LoVo (cell line): ENCODE measurements around the gene NOC4L.
A peak's percentile ranks its signal among the peaks of the same experiment; 100 is the strongest.
"Not testable (repeated sequence)": the region's sequence is repeated elsewhere in the genome, so short reads cannot be mapped to it uniquely, and the experiment has no call there.

Source experiments
- DNase-seq: peaks from one replicate; pipeline ENCODE4 v3.0.0-alpha.2; 2016; ENCODE audit warnings: low spot score

Gene NOC4L

DNA sequence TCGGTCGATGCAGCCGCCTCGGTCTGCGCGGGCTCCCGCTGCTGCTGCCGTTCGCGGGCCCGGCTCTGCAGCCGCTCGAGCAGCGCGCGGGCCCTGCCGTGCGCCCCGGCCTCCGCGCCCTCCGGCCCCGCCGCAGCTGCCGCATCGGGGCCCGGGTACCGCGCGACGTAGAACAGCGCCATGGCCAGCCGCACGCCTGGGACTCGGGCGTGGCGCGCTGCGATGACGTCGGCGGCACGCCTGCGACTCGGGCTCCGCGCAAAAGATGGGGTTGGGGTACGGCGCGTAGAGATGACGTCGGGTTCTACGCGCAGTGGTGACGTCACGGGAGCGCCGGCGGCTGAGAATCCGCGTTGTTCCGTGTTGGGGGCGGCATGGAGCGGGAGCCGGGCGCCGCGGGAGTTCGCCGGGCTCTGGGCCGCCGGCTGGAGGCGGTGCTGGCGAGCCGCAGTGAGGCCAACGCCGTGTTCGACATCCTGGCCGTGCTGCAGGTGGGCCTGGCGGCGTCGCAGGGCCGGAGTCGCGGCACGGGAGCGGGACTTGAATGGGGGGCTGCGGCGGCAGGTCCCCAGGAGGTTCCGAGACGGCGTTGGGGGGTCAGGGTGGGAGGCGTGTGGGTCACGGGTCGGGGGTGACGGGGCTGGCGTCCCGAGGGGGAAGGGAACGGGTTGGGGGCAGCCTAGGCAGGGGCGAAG lies at the start of gene NOC4L, which contains the start of gene DDX51:
Gene NOC4L, plus strand, starts transcription at position 343 of the 695 bp plus-strand sequence. Its CDS starts 32 bp downstream, at position 375.
Gene DDX51, minus strand, starts transcription at position 205 of the 695 bp plus-strand sequence. Its CDS starts 23 bp downstream, at position 182.
- peak; percentile 97 for DNase-seq

DNA sequence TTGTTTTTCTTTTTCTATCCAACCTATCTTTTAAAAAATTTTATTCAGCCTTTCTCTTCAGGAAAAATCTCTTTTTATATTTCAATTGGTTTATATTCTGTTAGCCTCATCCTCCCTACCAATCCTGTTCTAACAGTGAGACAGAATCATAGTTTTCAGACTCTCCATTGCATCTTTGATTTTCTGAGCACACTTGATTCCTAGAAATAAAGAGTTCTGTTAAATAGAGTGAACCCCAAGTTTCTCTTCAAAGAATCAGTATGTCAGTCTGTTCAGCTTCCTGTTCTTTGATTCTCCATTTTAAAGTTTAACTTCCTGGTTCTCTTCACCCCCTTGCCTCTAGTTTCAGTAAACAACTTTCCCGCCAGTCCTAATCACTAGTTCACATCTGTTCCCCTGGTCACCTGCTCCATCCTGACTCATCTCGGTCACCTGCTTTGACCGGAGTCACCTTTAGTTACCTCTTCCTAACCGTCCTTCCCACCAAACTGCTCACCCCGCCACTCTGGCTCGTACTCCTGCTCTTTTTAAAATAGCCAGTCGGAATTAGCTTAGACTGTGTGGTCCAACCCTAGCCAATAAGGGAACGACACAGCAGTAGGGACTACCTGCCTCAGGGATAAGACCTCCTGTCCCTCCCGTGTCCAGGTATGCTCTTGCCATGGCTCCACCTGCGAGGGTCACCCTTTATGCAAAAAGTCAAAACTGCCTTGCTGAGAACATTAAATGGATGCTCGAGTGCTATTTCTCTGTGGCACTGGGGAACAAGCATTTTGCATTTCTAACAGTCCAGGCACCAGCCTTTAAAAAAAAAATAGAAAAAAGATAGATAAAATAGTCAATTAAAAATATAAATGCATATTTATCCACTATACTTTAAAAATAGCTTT lies 48.5 kb upstream of the NOC4L start:
- no peak for DNase-seq

DNA sequence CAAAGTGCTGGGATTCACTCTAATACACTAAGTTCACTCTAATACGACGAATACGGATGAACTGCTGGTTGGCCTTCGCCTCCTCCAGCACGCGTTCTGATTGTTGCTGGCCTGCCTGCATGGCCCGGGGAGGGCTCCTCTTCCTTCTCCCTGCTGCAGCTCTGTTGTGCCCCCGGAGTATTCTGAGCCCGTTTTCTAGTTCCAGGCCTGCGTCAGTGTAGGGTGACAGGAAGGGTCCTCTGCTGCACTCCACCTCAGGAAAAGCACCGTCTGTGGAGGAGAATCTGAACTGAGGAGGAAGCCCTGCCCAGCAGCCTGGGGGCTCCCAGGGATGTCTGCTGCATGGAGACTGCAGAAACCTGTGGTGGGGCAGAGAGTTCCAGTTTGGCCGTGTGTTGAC lies 44.5 kb upstream of the NOC4L start:
- DNase-seq = no peak

DNA sequence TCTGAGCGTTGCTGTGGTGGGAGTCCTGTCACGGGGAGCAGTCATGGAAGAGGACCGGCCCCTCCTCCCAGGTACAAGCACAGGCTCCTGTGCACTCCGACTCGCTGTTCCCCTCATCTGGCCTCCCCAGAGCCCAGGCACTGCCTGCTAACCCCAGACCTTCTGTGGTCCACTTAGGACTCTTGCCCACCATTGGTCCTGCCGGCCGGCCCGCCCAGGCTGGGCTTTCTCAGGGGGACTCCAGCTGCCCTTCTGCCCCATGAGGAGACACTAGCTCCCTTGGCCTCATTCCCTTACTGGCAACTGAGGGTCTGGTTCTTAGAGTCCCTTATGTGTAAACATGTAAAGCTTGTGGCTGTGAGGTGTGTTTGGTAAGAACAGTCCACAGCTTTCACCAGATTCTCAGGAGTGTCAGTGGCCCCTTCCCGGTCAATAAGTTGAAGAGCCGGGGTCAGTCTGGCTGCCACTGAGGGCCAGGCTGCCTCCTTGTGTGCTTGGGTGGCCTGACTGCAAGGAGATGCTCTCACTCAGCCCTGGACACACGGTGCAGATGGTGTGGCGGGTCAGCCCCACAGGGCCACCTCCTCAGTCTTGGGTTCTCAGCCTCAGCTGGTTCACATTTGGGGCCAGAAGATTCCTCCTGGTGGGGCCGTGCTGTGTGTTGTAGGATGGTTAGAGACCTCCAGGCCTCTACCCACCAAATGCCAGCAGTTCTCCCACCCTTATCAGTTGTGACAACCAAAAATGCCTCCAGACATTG lies 43.8 kb upstream of the NOC4L start:
- DNase-seq = no peak

DNA sequence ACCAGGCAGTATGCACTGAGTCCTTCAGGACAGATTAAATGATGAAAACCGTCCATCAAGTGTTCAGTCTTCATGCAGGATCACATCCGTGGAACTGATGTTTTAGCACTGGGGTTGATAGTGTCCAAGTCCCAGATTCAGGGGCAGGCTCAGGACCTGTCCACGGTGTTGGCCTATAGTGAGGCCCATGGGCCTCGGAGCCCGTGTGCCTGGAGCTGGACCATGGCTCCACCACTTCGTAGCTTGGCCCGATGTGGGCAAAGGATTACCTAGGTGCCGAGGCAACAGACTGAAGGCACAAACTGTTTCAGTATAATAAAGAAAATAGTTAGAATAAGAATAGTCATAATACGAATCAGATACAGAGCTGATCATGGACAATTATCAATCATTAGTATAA lies 42.0 kb upstream of the NOC4L start:
- no peak for DNase-seq

DNA sequence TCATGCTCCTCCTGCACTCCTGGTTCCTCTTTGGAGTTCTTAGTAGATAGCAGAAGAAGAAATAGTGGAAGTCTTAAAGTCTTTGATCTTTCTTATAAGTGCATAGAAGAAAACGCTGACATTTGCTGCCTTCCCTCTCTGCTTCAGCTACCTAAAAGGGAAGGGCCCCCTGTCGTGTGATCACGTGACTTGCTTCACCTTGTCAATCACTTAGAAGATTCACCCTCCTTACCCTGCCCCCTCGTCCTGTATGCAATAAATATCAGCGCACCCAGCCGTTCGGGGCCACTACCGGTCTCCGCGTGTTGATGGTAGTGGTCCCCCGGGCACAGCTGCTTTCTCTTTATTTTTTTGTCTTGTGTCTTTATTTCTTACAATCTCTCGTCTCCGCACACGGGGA lies 41.2 kb upstream of the NOC4L start:
- not testable (repeated sequence) for DNase-seq

DNA sequence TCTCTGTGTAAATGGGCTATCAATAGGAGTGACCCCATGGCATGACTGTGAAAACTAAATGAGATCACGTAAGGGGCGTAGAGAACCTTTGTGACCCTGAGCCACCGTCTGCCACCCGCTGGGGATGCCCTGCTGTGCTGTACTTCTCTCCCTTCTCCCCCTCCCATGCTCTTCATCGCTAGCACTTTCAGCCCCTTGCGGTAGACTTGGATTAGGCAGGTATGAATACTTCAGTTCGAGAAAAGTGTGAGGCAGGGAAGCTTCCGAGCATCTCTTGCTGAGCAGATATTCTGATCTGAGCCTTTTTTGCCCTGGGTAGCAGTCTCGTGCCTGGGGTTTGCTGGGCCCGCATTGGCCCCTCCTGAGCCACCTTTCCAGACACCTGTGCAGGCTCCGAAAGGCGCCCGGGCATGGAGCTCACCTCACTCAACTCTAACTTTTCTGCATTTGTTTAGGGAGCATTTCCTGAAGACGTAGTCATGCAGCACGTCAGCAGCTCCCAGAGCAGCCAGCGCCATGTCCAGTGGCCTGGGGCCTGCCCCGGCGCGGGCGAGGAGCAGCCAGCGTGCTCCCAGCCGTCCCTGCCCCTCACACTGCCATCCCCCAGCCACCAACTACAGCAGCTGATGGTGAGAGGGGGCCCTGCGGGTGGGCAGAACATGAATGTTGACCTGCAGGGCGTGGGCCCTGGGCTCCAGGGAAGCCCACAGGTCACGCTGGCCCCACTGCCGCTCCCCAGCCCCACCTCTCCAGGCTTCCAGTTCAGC lies 40.5 kb upstream of the NOC4L start:
- no peak for DNase-seq

DNA sequence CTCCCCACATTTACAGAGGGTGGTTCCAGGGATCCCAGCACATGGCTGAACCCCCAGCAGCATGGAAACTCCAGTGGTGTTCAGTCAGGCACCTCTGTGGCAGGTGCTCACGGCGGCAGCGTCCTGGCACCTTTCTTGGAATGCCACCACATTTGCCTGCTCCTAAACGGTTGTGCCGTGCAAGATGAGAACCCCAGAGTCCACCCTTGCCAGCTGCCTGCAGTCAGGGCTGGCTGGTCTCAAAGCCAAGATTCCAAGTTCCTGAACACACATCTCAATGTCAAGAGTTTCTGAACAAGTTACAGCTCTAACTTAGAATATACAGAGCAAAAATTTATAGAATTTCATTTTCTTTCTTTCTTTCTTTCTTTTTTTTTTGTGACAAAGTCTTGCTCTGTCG lies 38.8 kb upstream of the NOC4L start:
- DNase-seq = no peak

DNA sequence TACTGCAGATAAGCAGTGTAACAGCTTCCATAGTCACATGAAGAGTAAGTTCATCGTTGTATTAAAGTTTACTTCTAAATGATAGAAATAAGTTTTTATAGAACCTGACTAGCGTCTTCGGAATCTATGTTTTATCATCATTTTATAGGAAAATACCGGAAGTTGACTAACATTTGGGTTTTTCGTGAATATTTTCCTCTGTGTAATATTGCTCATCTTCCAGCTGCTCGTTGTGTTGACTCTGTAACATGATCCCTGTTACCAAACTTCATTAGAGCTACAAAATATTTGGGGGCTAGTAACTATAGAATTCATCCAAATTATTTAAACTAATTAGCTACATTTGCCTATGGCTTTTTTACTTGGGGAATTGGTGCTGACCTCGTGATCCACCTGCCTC lies 37.3 kb upstream of the NOC4L start:
- DNase-seq = no peak

DNA sequence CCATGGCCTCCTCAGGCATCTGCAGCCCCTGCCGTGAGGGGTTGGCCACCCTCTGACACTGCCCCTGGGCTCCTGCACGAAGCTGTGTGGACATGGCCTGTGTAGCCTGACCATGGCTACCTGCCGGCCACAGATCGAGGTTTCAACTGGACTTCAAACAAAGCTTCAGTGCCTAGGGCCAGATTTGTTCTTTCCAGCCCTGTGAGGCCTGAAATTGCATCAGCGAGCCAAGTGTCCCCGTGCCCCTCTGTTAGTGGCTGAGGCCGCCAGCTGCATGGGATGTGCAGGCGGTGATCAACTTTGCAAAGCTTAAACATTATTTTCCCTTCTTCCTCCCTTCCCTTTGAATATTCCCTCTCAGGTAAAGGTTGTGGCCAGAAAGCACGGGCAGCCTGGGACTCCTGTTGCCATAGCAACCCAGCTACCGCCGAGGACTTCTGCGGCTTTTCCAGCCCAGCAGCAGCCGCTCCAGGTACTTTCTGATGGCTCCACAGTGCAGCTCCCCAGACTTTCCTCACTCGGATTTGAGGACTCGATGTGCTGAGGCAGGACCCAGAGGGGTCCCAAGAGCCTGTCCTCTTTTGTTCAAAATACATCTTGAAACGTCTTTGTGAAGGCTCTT lies 35.9 kb upstream of the NOC4L start:
- DNase-seq = no peak

DNA sequence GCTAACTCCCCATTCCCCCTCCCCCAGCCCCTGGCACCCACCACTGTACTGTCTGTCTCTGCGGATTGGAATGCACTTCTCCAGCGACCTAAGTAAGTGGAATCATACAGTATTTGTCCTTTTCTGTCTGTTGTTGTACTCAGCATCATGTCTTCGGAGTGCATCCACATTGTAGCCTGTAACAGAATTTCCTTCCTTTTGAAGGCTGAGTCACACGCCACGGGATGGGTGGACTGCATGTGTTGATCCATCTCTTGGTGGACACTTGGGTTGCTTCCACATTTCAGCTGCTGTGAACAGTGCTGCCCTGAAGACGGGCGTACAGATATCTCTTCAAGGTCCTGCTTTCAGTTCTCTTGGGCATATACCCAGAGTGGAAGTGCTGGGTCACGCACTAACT lies 34.5 kb upstream of the NOC4L start:
- no peak for DNase-seq

DNA sequence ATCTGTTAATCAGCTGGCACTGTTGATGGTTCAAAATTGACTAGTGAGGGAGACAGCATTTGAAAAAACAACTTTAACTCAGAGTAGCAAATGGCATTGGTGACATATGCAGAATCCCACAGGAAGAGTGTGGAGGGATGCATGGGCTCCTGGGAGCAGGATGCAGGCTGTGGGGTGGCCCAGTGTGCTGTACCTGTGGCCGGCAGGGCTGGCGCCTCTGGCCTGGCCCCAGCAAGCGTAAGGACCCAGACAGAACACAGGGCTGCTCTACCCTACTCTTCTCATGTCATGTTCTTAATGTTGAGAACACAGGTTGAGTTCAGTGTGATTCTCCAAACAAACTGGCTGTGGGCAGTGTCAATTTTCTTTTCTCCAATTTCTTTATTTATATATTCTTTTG lies 33.6 kb upstream of the NOC4L start:
- DNase-seq = no peak

DNA sequence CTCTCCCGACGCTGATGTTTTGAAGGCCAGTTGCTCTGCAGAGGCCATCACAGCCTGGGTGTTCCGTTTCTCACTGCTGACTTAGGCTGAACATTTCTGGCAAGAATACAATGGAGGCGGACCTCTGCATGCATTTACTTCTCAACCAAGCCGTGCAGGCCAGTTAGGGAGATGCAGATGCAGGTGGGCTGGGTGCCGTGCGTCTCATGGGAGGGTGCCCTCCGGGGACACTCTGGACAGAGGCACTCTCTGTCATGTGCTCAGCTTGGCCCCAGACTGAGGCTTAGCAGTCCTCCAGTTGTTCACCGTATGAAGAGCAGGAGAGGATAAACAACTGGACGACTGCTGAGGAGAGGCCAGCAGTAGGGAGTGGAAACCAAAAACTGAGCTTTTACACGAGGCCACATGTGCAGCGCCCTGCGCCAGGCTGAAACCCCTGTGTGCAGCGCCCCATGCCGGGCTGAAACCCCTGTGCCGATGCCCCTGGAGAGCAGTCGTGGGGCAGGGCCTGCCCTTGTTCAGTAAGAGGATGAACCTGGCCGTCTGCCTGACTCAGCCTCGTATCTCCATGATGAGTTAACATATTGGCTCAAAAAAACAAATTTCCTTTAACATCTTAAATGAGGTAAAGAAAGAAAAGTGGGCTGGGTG lies 32.5 kb upstream of the NOC4L start:
- no peak for DNase-seq

DNA sequence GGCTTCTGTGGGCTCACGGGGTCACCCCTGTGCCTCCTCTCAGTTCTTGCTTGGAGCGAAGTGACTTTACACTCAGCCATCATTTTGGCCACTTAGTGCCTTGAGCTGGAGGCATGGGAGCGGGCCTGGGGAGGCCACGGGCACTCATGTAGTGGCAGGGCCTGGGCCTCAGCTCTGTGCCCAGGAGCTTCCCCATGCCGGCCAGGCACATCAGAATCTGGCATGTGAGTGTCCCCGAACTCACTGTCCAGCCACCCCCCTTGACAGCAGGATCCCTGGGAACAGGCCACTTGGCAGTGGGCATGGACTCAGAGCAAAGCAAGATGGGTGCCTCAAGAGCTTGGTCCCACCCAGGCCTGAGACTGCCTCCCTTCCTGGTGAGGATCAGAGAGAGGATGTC lies 29.6 kb upstream of the NOC4L start:
- DNase-seq = no peak

DNA sequence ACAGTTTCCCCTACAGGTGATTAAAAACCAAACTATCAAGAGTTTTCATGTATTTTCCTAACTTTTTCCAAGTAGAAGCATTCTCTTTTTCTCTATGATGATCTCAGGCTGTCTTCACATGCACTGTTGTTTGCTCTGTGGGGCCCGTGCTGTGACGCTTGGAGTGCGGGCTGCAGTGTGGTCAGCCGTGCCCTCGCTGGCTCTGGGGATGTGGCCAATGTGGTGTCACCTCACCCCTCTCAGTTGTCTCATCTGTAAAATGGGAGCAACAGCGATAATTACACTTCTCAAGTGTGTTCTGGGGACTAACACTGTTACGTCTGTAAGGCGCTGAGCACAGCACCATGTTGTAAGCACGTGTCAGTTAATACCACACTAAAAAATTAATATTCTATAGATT lies 28.8 kb upstream of the NOC4L start:
- no peak for DNase-seq

DNA sequence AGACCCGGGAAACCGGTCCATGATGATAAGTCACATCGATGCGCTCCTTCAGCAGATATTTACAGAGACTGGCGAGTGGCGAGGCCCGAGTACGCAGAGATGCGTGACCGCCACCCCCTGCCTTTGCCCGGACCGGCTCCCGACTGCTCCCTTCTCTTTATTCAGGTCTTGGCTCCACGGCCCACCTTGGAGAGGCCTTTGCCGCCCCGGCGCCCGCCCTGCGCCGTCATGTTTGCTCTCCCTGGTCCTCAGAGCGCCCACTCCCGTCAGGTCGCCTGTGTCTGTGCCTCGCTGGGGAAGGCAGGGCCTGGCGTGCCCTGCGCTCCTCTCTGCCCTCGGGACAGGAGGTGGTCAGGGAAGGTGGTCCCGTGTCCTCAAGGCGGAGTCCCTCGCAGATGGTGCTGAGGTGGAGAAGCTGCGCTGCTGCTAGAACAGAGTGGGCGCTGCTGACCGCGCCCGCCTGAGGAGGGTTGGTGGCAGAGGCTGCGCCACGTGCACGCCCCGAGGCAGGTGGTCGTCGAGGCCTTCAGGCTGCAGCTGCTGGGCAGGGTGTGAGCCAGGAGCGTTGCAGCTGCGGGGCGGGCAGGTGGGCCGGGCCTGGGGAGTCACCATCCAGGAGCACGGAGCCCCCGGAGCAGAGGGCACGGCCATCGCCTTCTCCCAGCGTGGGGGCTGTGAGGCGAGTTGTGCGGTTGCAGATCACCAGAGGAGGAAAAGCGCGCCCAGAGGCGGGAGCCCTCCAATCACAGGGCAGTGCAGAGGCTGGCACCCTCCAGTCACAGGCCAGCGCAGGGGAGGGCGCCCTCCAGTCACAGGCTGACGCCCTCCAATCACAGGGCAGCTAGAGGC lies 27.3 kb upstream of the NOC4L start:
- DNase-seq = no peak

DNA sequence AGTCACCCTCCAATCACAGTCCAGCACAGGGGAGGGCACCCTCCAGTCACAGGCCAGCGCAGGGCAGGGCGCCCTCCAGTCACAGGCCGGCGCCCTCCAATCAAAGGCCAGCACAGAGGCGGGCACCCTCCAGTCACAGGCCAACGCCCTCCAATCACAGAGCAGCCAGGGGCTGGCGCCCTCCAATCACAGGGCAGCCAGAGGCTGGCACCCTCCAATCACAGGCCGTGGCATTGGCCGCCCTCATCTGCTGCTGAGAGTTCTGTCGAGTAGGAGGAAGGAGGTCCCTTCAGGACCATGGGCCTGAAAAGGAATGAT lies 26.7 kb upstream of the NOC4L start:
- no peak for DNase-seq

DNA sequence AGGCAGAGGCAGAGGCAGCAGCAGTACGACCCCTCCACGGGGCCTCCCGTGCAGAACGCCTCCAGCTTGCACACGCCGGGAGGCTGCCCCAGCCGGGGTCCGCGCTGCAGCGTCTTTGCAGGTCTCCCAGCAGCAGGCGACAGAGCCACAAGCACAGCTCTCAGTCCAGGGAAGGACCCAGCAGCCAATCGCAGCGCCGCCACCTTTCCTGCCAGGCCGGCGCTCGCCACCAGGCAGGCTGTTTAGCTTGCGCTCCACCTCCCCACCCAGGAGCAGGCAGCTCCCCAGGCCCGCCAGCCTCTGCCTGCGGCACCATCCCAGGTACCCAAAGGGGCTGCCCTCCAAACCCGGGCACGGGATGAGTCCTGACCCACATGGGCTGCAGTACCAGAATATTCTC lies 25.4 kb upstream of the NOC4L start:
- no peak for DNase-seq

DNA sequence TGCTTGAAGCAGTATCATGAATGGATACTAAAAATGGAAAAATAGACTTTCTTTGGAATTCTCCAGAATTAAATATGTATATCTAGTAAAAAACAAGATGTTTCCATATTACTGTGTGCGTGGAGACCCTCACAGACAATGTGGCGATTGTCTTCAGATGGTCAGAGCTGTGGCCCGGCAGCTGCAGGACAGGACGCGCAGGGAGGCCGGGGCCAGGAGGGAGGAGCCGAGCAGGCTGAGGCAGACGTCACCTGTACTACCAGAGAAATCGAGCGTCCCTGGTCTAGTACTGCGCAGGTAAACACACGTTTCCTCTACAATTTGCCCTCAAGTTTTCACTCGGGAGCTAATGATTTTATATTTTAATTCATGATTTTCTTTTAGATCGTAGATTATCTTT lies 23.0 kb upstream of the NOC4L start:
- DNase-seq = no peak
